RWPE2 (cell line): ENCODE results near the gene CDHR3.
"Not testable (repeated sequence)": the region's sequence is repeated elsewhere in the genome, so short reads cannot be mapped to it uniquely, and the experiment has no call there.

Source experiments
- ATAC-seq: fragments of 200-7000 bp; cut with Tn5 transposase; 3 replicates; pipeline ENCODE4 v1.9.1; 2021; ENCODE audit warnings: low read depth
- DNase-seq: peaks from one replicate; pipeline ENCODE4 v3.0.0-alpha.2; 2020; ENCODE audit warnings: low spot score
- H3K27ac ChIP-seq: fragments of 450-650 bp; 2 replicates; pipeline ENCODE4 v1.5.1; 2017; ENCODE audit warnings: mild to moderate bottlenecking; ENCODE audit not compliant: poor library complexity, severe bottlenecking
- H3K27me3 ChIP-seq: fragments of 250-450 bp; sonication (Bioruptor Pico); 2 replicates; pipeline ENCODE4 v1.5.1; 2021; ENCODE audit warnings: mild to moderate bottlenecking, moderate library complexity; ENCODE audit not compliant: insufficient read depth, poor library complexity, severe bottlenecking
- H3K36me3 ChIP-seq: fragments of 250-450 bp; sonication (Bioruptor Pico); 2 replicates; pipeline ENCODE4 v1.5.1; 2020; ENCODE audit warnings: low read depth, mild to moderate bottlenecking, moderate library complexity
- H3K4me1 ChIP-seq: fragments of 250-450 bp; sonication (Bioruptor Pico); 2 replicates; pipeline ENCODE4 v1.5.1; 2021; ENCODE audit warnings: mild to moderate bottlenecking, moderate library complexity; ENCODE audit not compliant: insufficient read depth, poor library complexity, severe bottlenecking
- H3K4me3 ChIP-seq: fragments of 250-450 bp; sonication (Bioruptor Pico); 2 replicates; pipeline ENCODE4 v1.5.1; 2021; ENCODE audit warnings: mild to moderate bottlenecking, moderate library complexity; ENCODE audit not compliant: severe bottlenecking
- H3K9me3 ChIP-seq: fragments of 250-450 bp; sonication (Bioruptor Pico); 2 replicates; pipeline ENCODE4 v1.5.1; 2021; ENCODE audit warnings: mild to moderate bottlenecking, moderate library complexity; ENCODE audit not compliant: severe bottlenecking
- CTCF ChIP-seq: fragments of 450-650 bp; IDR thresholded peaks from one replicate; pipeline ENCODE4 v1.5.1; 2017; ENCODE audit warnings: mild to moderate bottlenecking, moderate library complexity; ENCODE audit not compliant: poor library complexity, severe bottlenecking

CDHR3 gene

GRCh38 chr7:105980645-105981396 is 17.8 kb downstream of the CDHR3 start:
- ATAC-seq, result no peak
- DNase-seq, result no peak
- H3K4me3 ChIP-seq, result no peak overlapping the region
- H3K27me3 ChIP-seq, result peaks cover 5% of the 10 kb centered on the region
- no peak for TF ChIP-seq CTCF
- H3K36me3 ChIP-seq, result no peaks in the 10 kb centered on the region
- H3K4me1 ChIP-seq, result no peaks in the 10 kb centered on the region
- H3K9me3 ChIP-seq, result no peaks in the 10 kb centered on the region
- no peak overlapping the region for H3K27ac ChIP-seq

- DNase-seq (no peak), ATAC-seq (no peak)
- TF ChIP-seq CTCF, result no peak
- no peak overlapping the region for H3K27ac ChIP-seq
- H3K36me3 ChIP-seq, result no peaks in the 10 kb centered on the region
- H3K9me3 ChIP-seq, result no peaks in the 10 kb centered on the region
- H3K27me3 ChIP-seq, result peaks cover 16% of the 10 kb centered on the region
- no peak overlapping the region for H3K4me3 ChIP-seq
- no peaks in the 10 kb centered on the region for H3K4me1 ChIP-seq
Observed at GRCh38 chr7:105982388-105982787, 19.3 kb downstream of the CDHR3 start.

- not testable (repeated sequence) for H3K4me3 ChIP-seq, H3K4me1 ChIP-seq, ATAC-seq, H3K36me3 ChIP-seq, H3K9me3 ChIP-seq, H3K27ac ChIP-seq, DNase-seq
- peaks cover 16% of the 10 kb centered on the region for H3K27me3 ChIP-seq
Observed at GRCh38 chr7:105984808-105985207, 21.7 kb downstream of the CDHR3 start.

- peaks cover 16% of the 10 kb centered on the region for H3K27me3 ChIP-seq
- DNase-seq, result no peak
- no peaks in the 10 kb centered on the region for H3K9me3 ChIP-seq
Observed at GRCh38 chr7:105985229-105985628, 22.2 kb downstream of the CDHR3 start.

GRCh38 chr7:105985672-105986215 is 22.7 kb downstream of the CDHR3 start:
- Histone ChIP-seq H3K27me3 (peaks cover 16% of the 10 kb centered on the region), H3K4me1 (no peaks in the 10 kb centered on the region), H3K4me3 (no peak overlapping the region), H3K27ac (no peak overlapping the region), H3K36me3 (no peaks in the 10 kb centered on the region), H3K9me3 (no peaks in the 10 kb centered on the region)
- ATAC-seq, result no peak
- TF ChIP-seq CTCF, result no peak
- DNase-seq, result no peak

More at GRCh38 chr7:105985229-105985628, 22.2 kb downstream of the CDHR3 start:
- H3K36me3 ChIP-seq, result no peaks in the 10 kb centered on the region
- no peak overlapping the region for H3K27ac ChIP-seq
- H3K4me3 ChIP-seq, result no peak overlapping the region
- no peaks in the 10 kb centered on the region for H3K4me1 ChIP-seq
- TF ChIP-seq CTCF, result no peak
- ATAC-seq, result no peak
